Cardiac fibroblast (primary cell): ENCODE data around the gene TIPARP.

Experiments
- DNase-seq, 2 donors: peaks; one replicate each; pipeline versions ENCODE4 v3.0.0 to v3.0.0-alpha.2; 2010; ENCODE audit warnings: low read depth in 2 of 2
- H3K4me3 ChIP-seq, 2 donors: replicated peaks in 1 of 2; 1 replicate in 1 of 2; 2 replicates in 1 of 2; pipeline ENCODE4 v1.5.1; 2011; ENCODE audit warnings: low read depth in 2 of 2, low read length in 2 of 2, mild to moderate bottlenecking in 2 of 2, moderate library complexity in 1 of 2
- TF ChIP-seq, protein P1 (sequence below): IDR thresholded peaks from one replicate; pipeline ENCODE4 v1.5.1; 2011; ENCODE audit warnings: low read depth, mild to moderate bottlenecking, low read length, inconsistent platforms

Gene TIPARP

DNA sequence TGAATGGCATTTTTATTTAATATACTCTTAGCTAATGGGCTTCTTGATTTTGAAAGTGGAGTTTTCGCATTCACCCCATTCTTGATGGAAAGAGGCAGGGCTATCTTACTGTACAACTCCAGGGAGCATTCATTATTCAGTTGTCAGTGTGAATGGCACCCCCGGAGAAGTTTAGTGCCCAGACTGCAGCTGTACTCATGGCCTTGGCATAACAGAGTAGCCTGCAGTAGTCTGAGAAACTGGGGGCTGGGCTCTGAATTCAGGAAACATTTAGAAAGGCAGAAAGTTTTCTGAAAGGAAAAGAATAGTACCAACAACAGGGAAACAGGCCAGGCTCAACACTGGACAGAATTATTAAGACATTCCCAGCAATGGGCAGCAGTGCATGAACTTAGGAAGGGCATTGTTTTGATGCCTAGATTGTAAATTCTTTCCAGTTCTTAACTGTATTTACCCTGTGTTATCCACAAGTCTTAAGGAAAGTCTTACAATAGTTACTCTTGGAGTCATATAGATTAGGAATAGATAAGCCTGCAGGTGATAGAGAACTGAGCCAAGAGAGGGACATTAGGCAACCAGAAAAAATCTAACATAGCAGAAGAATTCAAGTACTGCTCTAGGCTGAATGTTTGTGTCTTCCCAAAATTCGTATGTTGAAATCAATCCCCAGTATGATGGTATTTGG is 44.4 kb downstream of the TIPARP start:
- peak; percentile 36 to 37 for DNase-seq
- TF ChIP-seq, protein P1, sequence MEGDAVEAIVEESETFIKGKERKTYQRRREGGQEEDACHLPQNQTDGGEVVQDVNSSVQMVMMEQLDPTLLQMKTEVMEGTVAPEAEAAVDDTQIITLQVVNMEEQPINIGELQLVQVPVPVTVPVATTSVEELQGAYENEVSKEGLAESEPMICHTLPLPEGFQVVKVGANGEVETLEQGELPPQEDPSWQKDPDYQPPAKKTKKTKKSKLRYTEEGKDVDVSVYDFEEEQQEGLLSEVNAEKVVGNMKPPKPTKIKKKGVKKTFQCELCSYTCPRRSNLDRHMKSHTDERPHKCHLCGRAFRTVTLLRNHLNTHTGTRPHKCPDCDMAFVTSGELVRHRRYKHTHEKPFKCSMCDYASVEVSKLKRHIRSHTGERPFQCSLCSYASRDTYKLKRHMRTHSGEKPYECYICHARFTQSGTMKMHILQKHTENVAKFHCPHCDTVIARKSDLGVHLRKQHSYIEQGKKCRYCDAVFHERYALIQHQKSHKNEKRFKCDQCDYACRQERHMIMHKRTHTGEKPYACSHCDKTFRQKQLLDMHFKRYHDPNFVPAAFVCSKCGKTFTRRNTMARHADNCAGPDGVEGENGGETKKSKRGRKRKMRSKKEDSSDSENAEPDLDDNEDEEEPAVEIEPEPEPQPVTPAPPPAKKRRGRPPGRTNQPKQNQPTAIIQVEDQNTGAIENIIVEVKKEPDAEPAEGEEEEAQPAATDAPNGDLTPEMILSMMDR: no peak
- H3K4me3 ChIP-seq: no peak overlapping the region

DNA sequence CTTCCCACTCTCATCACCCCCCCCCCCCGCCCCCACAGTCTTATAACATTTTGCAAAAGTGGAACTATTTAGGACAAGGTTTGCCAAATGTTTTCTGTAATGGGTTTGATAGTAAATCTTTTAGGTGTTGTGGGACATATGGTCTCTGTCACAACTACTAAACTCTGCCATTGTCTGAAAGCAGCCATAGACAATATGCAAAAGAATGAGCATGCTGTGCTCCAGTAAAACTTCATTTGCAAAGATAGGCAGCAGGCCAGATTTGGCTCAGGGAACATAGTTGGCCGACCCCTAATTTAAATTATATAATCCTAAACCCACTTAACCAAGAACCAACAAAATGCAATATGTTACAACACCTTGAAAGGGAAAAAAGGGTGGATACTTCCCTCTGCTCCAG is 46.4 kb downstream of the TIPARP start:
- DNase-seq: no peak
- TF ChIP-seq, protein P1: no peak

DNA sequence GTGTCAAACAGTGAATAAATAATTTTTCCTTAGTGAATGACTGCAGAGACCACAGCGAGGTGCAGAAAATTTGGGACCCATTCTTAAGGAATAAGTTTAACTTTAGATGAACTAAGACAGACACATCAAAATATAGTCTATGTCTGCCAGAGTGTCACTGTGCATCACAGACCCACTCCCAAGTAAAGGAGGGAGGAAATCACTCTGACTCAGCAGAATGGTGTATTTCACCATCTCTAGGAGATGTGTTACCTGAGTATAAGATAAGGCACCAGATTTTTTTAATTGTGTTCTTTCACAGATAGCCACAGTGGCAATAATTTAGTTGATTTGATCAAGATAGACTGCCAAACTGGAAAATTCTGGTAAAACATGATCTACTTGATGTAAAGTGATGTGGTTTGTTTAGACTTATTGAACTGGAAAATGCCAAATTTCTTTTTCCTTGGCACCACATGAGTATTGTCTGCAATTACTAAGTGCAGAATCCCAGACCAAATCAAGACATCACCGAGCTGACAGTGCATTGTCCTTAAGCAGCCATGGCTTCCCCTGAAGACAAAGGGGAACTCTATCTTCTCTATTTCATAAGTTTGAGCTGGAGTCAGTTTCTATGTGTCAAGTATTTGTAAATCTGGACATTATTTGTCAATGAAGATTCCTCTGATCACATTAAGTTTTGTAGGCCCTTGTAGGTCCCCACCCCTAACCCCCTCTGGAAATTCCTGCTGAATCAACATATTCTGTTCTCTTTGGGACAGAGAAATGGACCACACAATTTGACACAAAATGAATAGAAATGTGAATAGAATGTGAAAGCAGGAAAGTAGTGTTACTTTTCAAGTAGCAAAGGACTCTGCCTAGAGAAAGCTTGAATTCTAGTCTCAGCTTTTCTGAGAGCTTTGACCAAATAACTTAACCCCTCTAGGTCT is 47.6 kb downstream of the TIPARP start:
- TF ChIP-seq, protein P1: no peak
- H3K4me3 ChIP-seq: no peak overlapping the region
- DNase-seq: no peak

More for the DNA sequence above, 46.4 kb downstream of the TIPARP start:
- no peak overlapping the region for H3K4me3 ChIP-seq

DNA sequence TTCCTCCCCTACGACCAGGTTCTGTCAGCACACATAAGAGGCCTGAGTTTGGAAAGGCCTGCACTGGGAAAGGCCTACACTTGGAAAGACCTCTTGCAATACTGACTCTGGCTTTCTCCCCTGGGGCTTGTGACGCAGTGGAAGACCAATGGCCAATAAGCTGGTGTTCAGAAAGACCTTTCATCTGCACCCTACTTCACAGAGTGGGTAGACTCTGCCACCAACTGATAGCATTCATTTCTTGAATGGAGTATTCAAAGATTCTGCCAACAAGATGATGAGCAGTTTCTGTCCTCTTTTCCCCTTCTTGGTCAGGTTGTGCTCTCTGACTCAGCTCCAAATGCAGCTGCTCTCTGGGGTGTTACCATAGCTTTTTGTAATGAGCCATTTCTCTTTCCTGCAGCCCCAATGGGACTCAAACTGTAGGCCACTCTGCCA is 48.8 kb downstream of the TIPARP start:
- no peak overlapping the region for H3K4me3 ChIP-seq
- TF ChIP-seq, protein P1: no peak
- DNase-seq: peak in 1 of 2 donors; percentile 69

DNA sequence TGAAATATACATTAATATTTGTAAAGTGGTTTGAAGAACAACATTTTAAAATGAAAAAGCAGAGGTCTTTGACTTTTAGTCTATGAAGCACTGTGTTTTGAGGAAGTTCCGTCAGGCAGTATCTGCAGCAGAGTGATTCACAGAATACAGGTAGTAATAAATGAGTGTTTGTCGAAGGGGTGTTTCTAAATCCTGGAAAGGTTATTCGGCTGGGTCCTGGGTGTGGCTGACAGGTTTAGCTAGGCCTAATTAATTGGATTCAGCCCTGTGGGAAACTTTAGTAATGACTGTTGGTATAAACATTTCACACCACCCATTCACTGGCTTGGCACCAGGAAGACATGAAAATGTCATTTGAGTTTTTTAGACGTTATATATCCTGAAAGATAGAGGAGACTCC is 51.3 kb downstream of the TIPARP start:
- H3K4me3 ChIP-seq: no peak overlapping the region
- TF ChIP-seq, protein P1: no peak
- DNase-seq: no peak

DNA sequence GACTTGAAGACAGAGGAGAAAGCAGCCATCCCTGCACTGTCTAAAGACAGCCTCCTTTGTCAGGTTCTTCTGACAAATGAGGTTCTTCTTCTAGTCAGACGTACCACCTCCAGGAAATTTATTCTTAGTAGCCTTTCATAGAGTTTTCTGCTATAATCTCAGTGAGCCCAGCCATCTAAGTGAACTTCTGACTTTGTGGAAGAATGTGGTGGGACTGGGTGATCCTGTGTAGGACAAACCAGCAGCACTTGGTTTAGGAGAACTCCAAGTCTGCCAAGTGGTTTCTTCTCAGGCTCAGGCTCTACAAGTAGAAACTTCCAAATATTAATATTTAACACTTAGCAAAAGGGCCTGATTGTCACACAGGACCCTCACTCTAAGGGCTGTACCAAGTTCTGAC is 52.1 kb downstream of the TIPARP start:
- H3K4me3 ChIP-seq: no peak overlapping the region
- TF ChIP-seq, protein P1: no peak
- no peak for DNase-seq
